Testis (tissue), 3 donors: ENCODE data around the gene GUF1. TPM values are rescaled to one million over a fixed set of nuclear protein-coding genes. Genes with fewer than 3 reads are reported as not detected.

ENCODE experiments used
- DNase-seq: peaks from one replicate; pipeline ENCODE4 v3.0.0-alpha.2; 2019
- H3K27ac ChIP-seq, 2 donors: fragments of 200-600 bp; sonication (generic); one replicate each; pipeline ENCODE4 v1.5.1; 2019
- H3K27me3 ChIP-seq: fragments of 200-600 bp; sonication (generic); one replicate; pipeline ENCODE4 v1.5.1; 2019
- H3K36me3 ChIP-seq: fragments of 200-600 bp; sonication (generic); one replicate; pipeline ENCODE4 v1.5.1; 2017; ENCODE audit warnings: low read depth; ENCODE audit errors: missing control alignments
- H3K4me1 ChIP-seq: fragments of 200-600 bp; sonication (generic); one replicate; pipeline ENCODE4 v1.5.1; 2019
- H3K4me3 ChIP-seq, 2 donors: fragments of 200-600 bp; sonication (generic); one replicate each; pipeline ENCODE4 v1.5.1; 2017 to 2019
- H3K9me3 ChIP-seq: fragments of 200-600 bp; sonication (generic); one replicate; pipeline ENCODE4 v1.5.1; 2017
- POLR2A ChIP-seq: fragments of 450-650 bp; IDR thresholded peaks from one replicate; pipeline ENCODE4 v1.6.1; 2017; ENCODE audit warnings: antibody characterized with exemption, mild to moderate bottlenecking, moderate library complexity
- WGBS, 2 donors: methylation state at CpG; one replicate each; pipeline ENCODE4 v1.1.5; 2018; 5-methylcytosine and 5-hydroxymethylcytosine counted together
- intact Hi-C: fragments of 100-400 bp; cut with DNase I; formaldehyde crosslinking; loops from one replicate; pipeline ENCODE4 v1.15.1; 2023; ENCODE audit warnings: low total_unique reads
- polyA plus RNA-seq: library from polyadenylated mRNA; stranded (reverse); fragments of 350-450 nt; fragmentation: Illumina TruSeq; extraction: RNeasy Lipid Tissue Mini Kit (QIAGEN cat#74804); gene quantifications from one replicate; pipeline ENCODE4 v1.2.3, GENCODE V29; 2014; ENCODE audit warnings: low read depth, low replicate concordance; ENCODE audit not compliant: insufficient read depth
- total RNA-seq, 2 donors: library from RNA; depleted of rRNA; stranded (reverse); fragments of >200 nt; gene quantifications; one replicate each; pipeline ENCODE4 v1.2.3, GENCODE V29; 2016
- TF ChIP-seq, protein P1 (sequence below), 3 experiments: fragments of 450-650 bp in 2 of 3; fragments of 200-600 bp in 1 of 3; sonication (generic) in 1 of 3; IDR thresholded peaks; one replicate each; pipeline ENCODE4 v1.5.1; 2016 to 2019; ENCODE audit warnings: antibody characterized with exemption in 3 of 3, mild to moderate bottlenecking in 2 of 3, moderate library complexity in 1 of 3

GUF1 gene
- total and polyA plus RNA-seq, 3 donors from 2014 or later = 19.6 to 35.7 (median 22.4) TPM

DNA sequence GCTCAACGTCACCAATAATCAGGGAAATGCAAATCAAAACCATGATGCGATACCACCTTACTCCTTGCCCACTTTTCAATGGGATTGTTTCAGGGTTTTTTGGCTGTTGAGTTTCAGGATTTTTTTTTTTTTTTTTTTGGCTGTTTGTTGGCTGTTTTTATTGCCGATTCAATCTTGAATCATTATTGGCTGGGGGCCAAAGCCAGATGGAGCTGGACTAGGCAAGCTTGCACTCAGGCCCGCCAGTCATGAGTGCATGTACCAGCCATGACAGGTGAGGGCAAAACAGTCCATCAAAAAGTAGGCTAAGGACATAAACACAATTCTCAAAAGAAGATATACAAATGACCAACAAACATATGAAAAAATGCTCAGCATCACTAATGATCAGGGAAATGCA, 40.1 kb upstream of the GUF1 start:
- Histone ChIP-seq H3K27me3 (no peaks in the 10 kb centered on the region), H3K27ac (no peak overlapping the region), H3K36me3 (no peaks in the 10 kb centered on the region), H3K4me3 (no peak overlapping the region), H3K4me1 (no peaks in the 10 kb centered on the region), H3K9me3 (no peaks in the 10 kb centered on the region)
- TF ChIP-seq POLR2A = no peak
- TF ChIP-seq, protein P1, sequence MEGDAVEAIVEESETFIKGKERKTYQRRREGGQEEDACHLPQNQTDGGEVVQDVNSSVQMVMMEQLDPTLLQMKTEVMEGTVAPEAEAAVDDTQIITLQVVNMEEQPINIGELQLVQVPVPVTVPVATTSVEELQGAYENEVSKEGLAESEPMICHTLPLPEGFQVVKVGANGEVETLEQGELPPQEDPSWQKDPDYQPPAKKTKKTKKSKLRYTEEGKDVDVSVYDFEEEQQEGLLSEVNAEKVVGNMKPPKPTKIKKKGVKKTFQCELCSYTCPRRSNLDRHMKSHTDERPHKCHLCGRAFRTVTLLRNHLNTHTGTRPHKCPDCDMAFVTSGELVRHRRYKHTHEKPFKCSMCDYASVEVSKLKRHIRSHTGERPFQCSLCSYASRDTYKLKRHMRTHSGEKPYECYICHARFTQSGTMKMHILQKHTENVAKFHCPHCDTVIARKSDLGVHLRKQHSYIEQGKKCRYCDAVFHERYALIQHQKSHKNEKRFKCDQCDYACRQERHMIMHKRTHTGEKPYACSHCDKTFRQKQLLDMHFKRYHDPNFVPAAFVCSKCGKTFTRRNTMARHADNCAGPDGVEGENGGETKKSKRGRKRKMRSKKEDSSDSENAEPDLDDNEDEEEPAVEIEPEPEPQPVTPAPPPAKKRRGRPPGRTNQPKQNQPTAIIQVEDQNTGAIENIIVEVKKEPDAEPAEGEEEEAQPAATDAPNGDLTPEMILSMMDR (IDR thresholded peaks at IDR 0.05) = no peak
- 78 to 89% methylated on average over 4 of the region's 4 CpGs for WGBS, 2 donors
- intact Hi-C loops = no loop called here
- DNase-seq = no peak

DNA sequence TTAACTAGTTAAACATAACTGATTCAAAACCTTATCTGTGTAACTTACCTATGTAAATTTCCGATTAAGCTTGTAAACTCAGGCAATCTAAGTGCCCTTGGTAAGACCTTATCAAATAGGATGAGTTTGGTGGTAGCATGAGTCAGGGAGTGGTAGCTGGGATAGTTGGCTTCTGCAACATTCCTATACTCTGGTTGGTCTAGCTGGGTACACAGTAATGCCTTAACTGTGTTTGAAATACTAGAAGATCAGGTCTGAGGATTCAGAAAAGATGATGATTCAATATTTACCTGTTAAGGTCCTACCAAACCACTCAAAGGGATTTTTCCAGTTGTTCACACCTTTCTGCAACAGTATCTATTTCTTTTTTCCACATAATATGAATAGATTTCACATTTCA, 32.1 kb upstream of the GUF1 start:
- intact Hi-C loops = no loop called here
- H3K36me3 ChIP-seq = no peaks in the 10 kb centered on the region
- H3K27me3 ChIP-seq = no peaks in the 10 kb centered on the region
- H3K4me1 ChIP-seq = no peaks in the 10 kb centered on the region
- H3K4me3 ChIP-seq = no peak overlapping the region
- no peak overlapping the region for H3K27ac ChIP-seq
- H3K9me3 ChIP-seq = no peaks in the 10 kb centered on the region
- TF ChIP-seq, protein P1 (IDR thresholded peaks at IDR 0.05) = no peak
- DNase-seq = no peak
- WGBS, 2 donors = 88 to 89% methylated on average over 1 of the region's 1 CpG

DNA sequence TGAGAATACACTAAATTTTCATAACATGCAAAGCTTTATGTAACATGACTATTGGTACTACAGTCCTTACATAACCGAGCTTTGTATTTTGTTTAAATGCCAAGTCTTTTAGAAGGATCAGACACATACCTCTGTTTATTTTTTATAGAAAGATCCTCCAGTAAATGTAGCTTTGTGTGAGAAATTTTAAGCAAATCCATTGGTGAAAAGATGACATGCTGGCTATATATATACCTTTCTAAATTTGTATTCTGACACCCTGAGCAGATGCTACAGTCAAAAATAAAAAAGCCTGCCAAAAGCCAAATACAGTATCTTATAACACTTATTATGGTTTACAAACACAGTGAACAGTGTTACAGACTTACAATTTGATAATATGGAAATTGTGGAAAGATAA, 26.8 kb upstream of the GUF1 start, which contains the start of gene YIPF7:
Gene YIPF7, minus strand, starts transcription at position 201 of the 400 bp plus-strand sequence. CDS start 1,525 bp downstream, outside the sequence.
- intact Hi-C loops = no loop called here
- Histone ChIP-seq H3K27me3 (no peaks in the 10 kb centered on the region), H3K9me3 (no peaks in the 10 kb centered on the region), H3K4me1 (no peaks in the 10 kb centered on the region), H3K27ac (peak within 1 kb of the TSS in 1 of 2 donors; percentile 23), H3K36me3 (no peaks in the 10 kb centered on the region), H3K4me3 (no peak within 1 kb of the TSS)
- TF ChIP-seq, protein P1 (IDR thresholded peaks at IDR 0.05) = no peak
- no peak for TF ChIP-seq POLR2A
- 76 to 87% methylated on average over 1 of the region's 1 CpG for WGBS, 2 donors
- DNase-seq = no peak

DNA sequence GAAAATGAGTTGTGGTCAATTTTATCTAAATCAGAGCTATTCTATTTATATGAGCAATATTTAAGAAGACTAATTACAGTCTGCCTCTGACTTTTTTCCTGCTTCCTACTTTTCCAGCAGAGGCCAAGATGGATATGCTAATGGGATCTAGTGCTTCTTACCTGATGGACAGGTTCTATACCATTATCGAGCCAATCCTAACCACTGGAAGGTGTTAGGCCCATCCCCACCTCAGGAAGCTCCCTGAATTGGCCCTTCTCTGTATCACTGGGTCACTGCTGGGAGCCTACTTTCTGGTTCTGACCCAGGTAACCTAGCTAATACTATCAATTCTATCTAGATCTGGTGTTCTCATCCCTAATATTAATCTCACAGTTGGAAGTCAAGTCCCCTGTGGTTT, 26.2 kb upstream of the GUF1 start:
- intact Hi-C loops = no loop called here
- DNase-seq = no peak
- H3K36me3 ChIP-seq = no peaks in the 10 kb centered on the region
- no peaks in the 10 kb centered on the region for H3K9me3 ChIP-seq
- no peak overlapping the region for H3K4me3 ChIP-seq
- H3K4me1 ChIP-seq = no peaks in the 10 kb centered on the region
- WGBS, 2 donors = 86 to 95% methylated on average over 1 of the region's 1 CpG
- H3K27me3 ChIP-seq = no peaks in the 10 kb centered on the region
- H3K27ac ChIP-seq = peak overlapping the region in 1 of 2 donors; percentile 23
- TF ChIP-seq POLR2A = no peak
- TF ChIP-seq, protein P1 (IDR thresholded peaks at IDR 0.05) = no peak

DNA sequence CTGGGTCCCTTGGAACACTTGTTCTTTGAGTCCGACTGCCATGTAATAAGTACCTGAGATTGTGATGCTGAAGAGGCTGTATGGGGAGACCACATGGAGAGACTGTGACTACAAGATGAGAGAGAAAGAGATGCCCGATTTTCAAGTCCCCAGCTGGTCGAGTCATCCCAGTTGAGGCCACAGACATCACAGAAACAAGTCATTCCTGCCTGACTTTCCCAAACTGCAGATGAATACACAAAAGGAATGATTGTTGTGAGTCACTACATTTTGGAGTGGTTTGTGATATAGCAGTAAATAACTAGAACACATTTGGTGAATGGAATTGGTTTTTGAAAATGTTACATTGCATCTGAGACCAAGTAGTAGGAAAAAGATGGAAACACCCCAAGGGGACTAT, 17.8 kb upstream of the GUF1 start:
- H3K36me3 ChIP-seq = no peaks in the 10 kb centered on the region
- H3K4me3 ChIP-seq = no peak overlapping the region
- TF ChIP-seq, protein P1 (IDR thresholded peaks at IDR 0.05) = no peak
- no peak for TF ChIP-seq POLR2A
- no peaks in the 10 kb centered on the region for H3K9me3 ChIP-seq
- H3K4me1 ChIP-seq = peaks cover 8% of the 10 kb centered on the region
- intact Hi-C loops = no loop called here
- DNase-seq = no peak
- H3K27me3 ChIP-seq = no peaks in the 10 kb centered on the region
- 55 to 64% methylated on average over 3 of the region's 3 CpGs for WGBS, 2 donors
- H3K27ac ChIP-seq = no peak overlapping the region
